Naive thymus-derived CD8-positive, alpha-beta T cell (primary cell): ENCODE data around the gene STK32C. TPM values are rescaled to one million over a fixed set of nuclear protein-coding genes. Genes with fewer than 3 reads are reported as not detected.

ENCODE experiments used
- ATAC-seq, 2 donors: fragments of 150-1000 bp; cut with Tn5 transposase in 1 of 2; sonication (Bioruptor Pico), chemical (Tn5 transposase) in 1 of 2; 1 replicate in 1 of 2; 2 replicates in 1 of 2; pipeline ENCODE4 v1.10.0; 2021; ENCODE audit warnings: mild to moderate bottlenecking in 2 of 2, moderate library complexity in 2 of 2
- POLR2A ChIA-PET: fragments of 350-600 bp; sonication (Branson Sonifier 250); formaldehyde crosslinking; loops from one replicate; lab custom pipeline; 2021; ENCODE audit warnings: antibody characterized with exemption; lab: Charles Lee
- DNase-seq, 10 donors: peaks; one replicate each; pipeline versions ENCODE4 v3.0.0 to v3.0.0-alpha.2; 2020 to 2022
- H3K27ac Mint-ChIP-seq, 10 donors: one replicate each; pipeline ENCODE4 v1.8.0; 2020 to 2022; ENCODE audit warnings: mild to moderate bottlenecking in 10 of 10, mixed read lengths in 10 of 10, moderate library complexity in 4 of 10, inconsistent platforms in 1 of 10
- H3K27me3 Mint-ChIP-seq, 5 donors: one replicate each; pipeline ENCODE4 v1.8.0; 2021 to 2022; ENCODE audit warnings: mixed read lengths in 5 of 5
- H3K36me3 Mint-ChIP-seq, 3 donors: one replicate each; pipeline ENCODE4 v1.8.0; 2020 to 2022; ENCODE audit warnings: mixed read lengths in 3 of 3, mild to moderate bottlenecking in 2 of 3, inconsistent platforms in 1 of 3
- H3K4me1 Mint-ChIP-seq, 4 donors: one replicate each; pipeline ENCODE4 v1.8.0; 2021 to 2022; ENCODE audit warnings: mixed read lengths in 4 of 4
- H3K4me3 Mint-ChIP-seq, 10 donors: one replicate each; pipeline ENCODE4 v1.8.0; 2020 to 2022; ENCODE audit warnings: mild to moderate bottlenecking in 10 of 10, mixed read lengths in 10 of 10, moderate library complexity in 6 of 10, inconsistent platforms in 1 of 10
- H3K9me3 Mint-ChIP-seq, 9 donors: one replicate each; pipeline ENCODE4 v1.8.0; 2020 to 2022; ENCODE audit warnings: mixed read lengths in 9 of 9, mild to moderate bottlenecking in 3 of 9, inconsistent platforms in 1 of 9, moderate library complexity in 1 of 9
- polyA plus RNA-seq, 3 donors: library from polyadenylated mRNA; unstranded; fragments of 300-500 nt; fragmentation: Illumina TruSeq; gene quantifications; one replicate each; pipeline ENCODE4 v1.2.3, GENCODE V29; 2021
- total RNA-seq, 8 experiments: library from RNA in 2 of 8; stranded (reverse) in 2 of 8; gene quantifications; one replicate each; pipeline ENCODE4 v1.2.3 and lab custom pipeline; 2021 to 2026

STK32C gene
- total and polyA plus RNA-seq, 5 experiments from 2014 or later, result 5.5 to 11.2 (median 6.6) TPM

DNA sequence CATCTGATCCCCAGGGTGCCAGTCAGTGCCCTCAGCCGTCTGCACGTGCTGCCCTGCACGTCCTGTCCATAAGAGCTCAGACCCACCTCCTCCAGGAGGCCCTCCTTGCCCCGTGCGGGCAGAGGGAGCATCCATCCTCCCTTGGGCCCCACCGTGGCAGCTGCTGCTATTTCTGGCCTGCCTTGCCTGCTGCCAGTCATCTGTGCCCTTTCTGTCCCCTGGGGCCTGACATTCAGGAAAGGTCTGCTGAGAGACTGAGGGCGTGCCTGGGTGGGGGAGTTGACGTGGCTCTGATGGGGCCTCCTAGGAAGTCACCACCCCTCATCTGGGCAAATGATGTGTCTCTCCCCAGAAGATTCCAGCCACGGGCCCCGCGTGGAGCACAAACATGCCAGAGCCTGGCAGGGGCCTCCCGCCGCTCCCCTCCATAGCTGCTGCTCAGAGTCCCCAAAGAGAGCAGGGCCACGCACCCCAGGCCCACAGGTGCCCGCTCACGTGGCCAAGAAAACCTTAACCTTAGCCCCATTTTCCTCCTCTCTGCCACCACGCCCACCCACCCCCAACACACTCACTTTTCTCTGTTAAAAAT, 99.2 kb downstream of the STK32C start:
- no peaks in the 10 kb centered on the region for H3K27me3 Mint-ChIP-seq
- no peak overlapping the region for H3K4me3 Mint-ChIP-seq
- POLR2A ChIA-PET, result no interaction called here
- ATAC-seq, result no peak
- H3K4me1 Mint-ChIP-seq, result no peaks in the 10 kb centered on the region
- peak overlapping the region in 1 of 10 donors; percentile 73 for H3K27ac Mint-ChIP-seq
- DNase-seq, result peak in 1 of 10 donors; percentile 0
- peaks cover 0 to 14% (median 5%) of the 10 kb centered on the region in 9 donors for H3K9me3 Mint-ChIP-seq
- H3K36me3 Mint-ChIP-seq, result peaks cover 11 to 17% (median 14%) of the 10 kb centered on the region in 3 donors

DNA sequence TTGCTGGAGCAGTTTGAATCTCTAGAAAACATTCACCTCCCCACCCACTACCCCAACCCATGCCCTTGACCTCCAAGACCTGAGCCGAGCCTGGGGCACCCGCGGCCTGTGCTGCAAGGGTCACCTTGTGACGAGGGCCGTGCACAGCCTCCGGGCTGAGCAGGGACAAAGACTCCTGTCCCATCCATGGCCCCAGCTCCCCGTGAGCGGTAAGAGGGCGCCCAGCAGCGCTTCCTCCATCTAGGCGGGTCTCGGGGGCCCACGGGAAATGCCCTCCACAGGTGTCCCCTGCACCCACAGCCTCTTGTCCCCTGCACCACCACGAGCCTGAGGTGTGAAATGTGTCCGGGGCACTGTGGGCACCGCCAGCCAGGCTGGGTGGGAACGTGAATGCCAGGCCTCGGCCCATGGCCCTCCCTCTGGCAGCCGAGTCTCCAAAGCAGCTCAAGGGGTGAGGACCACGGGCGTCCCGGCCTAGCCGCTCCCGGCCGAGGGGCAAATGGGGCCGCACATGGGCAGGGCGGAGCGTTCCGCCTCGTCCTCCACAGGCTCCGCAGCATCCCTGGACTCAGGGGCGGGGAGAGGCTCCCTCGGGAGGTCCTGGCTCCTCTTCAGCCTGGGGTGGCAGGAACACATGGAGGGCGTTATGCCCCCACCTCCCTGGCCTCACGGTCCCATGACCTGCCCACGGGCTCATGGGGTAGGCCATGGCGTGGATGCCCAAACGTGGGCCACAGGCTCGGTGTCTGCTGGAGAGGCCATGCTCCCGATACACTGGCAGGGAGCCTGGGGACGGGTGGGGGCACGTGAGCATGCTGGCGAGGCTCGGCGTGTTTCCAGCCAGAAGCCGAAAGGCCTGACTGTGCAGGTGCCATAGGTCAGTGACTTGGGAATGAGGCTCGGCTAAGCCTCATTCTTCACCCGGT, 100.0 kb downstream of the STK32C start:
- H3K36me3 Mint-ChIP-seq, result peaks cover 7 to 11% (median 9%) of the 10 kb centered on the region in 3 donors
- H3K27ac Mint-ChIP-seq, result no peak overlapping the region
- no peaks in the 10 kb centered on the region for H3K4me1 Mint-ChIP-seq
- peak in 1 of 10 donors; percentile 5 for DNase-seq
- H3K9me3 Mint-ChIP-seq, result peaks cover 0 to 8% (median 0%) of the 10 kb centered on the region in 9 donors
- POLR2A ChIA-PET, result no interaction called here
- no peaks in the 10 kb centered on the region for H3K27me3 Mint-ChIP-seq
- ATAC-seq, result no peak
- H3K4me3 Mint-ChIP-seq, result no peak overlapping the region

DNA sequence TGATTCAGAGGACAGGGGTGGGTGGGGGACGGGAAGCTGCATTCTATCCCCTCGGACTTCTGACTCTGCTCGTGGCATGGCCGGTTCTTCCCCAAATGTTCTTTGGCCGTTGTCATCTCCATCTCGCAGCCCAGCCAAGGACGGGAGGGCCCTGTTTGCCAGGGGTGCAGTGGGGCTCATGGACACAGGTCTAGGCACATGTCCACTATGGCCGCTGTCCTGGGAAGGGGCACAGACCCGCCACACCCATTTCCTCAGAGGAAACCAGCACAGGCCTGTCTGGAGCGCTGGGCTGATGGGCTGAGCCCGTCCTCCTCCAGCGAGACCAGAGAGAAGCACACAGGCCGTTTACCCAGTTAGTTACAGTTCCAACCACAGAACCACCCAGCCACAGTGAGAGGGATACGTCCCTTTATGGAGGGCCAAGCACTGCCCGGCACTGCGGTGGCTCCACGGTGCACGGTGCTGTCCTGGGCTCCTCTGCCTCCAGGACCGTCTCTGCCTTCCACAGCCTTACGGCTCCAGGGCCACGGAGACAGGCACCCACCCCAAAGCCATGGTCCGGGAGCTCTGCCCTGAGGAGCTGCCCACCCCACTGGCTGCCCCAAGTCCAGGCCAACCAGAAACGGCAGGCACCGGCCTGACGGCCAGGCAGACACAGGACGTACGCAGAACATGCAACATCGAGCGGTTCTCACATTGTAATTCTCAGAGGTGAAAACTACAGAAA, 100.8 kb downstream of the STK32C start:
- DNase-seq, result no peak
- H3K36me3 Mint-ChIP-seq, result peaks cover 0 to 2% (median under 1%) of the 10 kb centered on the region in 3 donors

DNA sequence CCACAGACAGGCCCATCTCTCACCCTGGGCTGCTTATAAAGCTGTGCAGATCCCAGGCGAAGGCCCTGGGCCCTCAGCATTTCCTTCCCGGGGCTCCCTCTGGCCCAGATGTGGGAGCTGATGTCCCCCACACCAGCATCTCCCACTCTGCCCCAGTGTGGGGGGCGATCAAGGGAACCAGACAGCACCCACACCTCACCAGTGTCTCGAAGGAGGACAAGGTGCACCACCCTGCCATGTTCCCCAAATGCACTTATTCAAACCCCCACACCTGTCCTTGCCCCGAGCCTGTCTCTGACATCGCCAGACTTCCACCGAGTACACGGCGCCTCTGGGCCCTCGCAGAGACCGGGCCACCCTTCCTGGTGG, 101.4 kb downstream of the STK32C start:
- Mint-ChIP-seq H3K9me3 (no peaks in the 10 kb centered on the region), H3K36me3 (no peaks in the 10 kb centered on the region), H3K4me3 (no peak overlapping the region), H3K27ac (peak overlapping the region in 1 of 10 donors; percentile 35), H3K27me3 (no peaks in the 10 kb centered on the region), H3K4me1 (no peaks in the 10 kb centered on the region)
- POLR2A ChIA-PET, result interaction anchor here (0.5 kb wide), 1 partner anchor 596 kb away, joined by 3 read pairs; no protein-coding TSS in a partner anchor
- ATAC-seq (no peak), DNase-seq (no peak)

More for the DNA sequence above, 100.8 kb downstream of the STK32C start:
- no peak for ATAC-seq
- peak overlapping the region in 1 of 10 donors; percentile 39 for H3K27ac Mint-ChIP-seq
- no peaks in the 10 kb centered on the region for H3K27me3 Mint-ChIP-seq
- peaks cover 0 to under 1% (median 0%) of the 10 kb centered on the region in 9 donors for H3K9me3 Mint-ChIP-seq
- H3K4me1 Mint-ChIP-seq, result no peaks in the 10 kb centered on the region
- no peak overlapping the region for H3K4me3 Mint-ChIP-seq
- POLR2A ChIA-PET, result interaction anchor here (0.5 kb wide), 1 partner anchor 595 kb away, joined by 3 read pairs; no protein-coding TSS in a partner anchor

DNA sequence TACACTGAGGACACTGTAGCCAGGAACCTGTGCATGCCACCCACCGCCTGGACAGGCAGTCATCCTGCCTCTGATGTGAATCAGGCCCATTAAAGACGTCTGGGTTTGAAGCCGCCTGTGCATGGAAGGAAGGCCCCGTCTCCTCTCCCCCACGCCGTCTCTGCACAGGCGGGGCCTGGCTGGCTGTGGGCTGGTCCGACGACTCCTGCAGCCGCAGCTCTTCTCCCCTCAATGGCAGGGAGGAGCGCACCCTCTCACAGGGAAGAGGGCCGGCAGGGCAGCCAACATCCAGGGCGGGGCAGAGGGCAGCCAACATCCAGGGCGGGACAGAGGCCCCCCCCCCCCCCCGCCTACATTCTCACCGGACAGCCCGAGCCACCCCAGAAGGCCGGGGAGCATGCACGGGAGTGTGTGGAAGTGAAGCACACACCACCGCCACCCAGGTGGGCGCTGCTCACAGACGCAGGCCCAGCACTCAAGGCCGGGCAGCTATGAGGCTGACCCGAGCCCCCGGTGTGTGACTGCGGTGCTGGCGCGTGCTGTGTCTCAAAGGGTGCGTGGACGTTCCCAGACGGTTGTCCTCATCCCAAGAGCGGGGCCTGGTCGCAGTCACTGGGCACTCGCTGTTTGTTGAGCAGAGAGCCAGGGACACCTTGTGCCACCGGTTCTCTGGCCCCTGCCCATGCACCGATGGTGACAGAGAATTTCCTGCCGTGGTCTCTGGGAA, 101.9 kb downstream of the STK32C start:
- Mint-ChIP-seq H3K4me3 (no peak overlapping the region), H3K4me1 (no peaks in the 10 kb centered on the region), H3K27ac (no peak overlapping the region), H3K27me3 (no peaks in the 10 kb centered on the region), H3K36me3 (no peaks in the 10 kb centered on the region), H3K9me3 (no peaks in the 10 kb centered on the region)
- POLR2A ChIA-PET, result no interaction called here
- DNase-seq, result no peak
- ATAC-seq, result no peak

DNA sequence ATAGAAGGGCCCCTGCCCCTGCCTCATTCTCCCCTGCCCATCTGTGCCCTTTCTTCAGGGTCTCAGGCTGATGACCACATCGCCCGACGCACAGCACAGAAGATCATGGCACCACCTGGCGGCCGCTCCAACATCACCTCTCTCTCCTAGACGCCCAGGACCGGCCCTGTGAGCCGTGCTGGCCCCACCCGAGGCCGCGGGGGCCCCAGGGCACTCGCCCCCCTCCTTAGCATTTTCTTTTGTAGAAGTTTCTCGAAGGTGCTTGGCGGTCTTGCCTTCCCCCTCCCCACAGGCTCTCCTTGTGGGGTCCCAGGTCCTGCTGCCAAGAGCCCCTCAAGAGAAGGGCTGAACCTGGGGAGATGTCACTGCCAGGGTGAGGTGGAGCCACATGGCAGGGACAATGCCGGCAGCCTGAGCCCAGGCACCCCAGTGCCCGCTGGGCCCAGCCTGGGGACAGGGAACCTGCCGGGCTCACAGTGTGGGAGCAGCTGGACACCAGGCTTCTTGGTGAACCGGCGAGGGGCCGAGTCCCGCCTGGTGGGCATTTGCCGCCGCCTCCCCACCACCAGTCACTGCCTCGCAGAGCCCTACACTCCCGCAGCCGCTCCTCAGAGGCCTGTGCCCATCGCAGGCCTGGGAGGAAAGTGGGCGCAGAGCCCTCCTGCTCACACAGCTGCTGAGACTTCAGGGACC, 102.8 kb downstream of the STK32C start:
- Mint-ChIP-seq H3K4me1 (no peaks in the 10 kb centered on the region), H3K27me3 (no peaks in the 10 kb centered on the region), H3K36me3 (no peaks in the 10 kb centered on the region), H3K9me3 (no peaks in the 10 kb centered on the region), H3K4me3 (no peak overlapping the region), H3K27ac (no peak overlapping the region)
- ATAC-seq, result no peak
- POLR2A ChIA-PET, result no interaction called here
- DNase-seq, result no peak

DNA sequence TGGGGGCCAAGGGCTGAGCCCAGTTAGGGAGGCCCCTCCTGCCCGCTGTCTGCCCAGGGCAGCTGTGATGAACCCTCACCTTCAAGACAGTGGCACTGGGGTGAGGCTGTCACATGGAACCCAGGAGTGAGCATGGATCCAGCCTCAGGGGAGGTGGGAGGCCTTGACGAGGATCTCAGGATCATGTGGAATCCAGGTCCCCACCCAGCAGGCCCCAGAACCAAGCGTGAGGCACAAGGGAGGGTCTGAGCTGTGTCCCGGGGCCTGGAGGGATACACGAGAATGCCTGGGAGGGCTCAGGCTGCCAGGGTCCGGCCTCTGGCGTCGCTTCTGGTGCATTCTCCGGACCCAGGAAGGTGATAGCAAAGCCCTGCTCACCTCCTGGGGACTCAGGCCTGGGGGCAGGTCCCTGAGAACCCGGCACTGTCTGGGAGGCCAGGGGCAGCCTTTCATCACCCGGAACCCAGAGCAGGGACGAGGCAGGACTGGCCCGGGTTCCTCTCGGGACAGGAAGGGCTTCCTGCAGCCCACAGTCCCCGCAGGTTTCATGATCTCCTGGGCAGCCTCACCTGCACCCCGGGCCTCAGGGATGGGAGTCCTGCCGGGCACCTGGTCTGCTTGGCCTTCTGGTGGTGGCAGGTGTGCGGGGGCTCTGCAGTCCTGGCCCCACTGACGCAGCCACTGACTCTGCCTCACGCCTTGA, 103.5 kb downstream of the STK32C start:
- POLR2A ChIA-PET, result no interaction called here
- Mint-ChIP-seq H3K4me3 (no peak overlapping the region), H3K4me1 (no peaks in the 10 kb centered on the region), H3K9me3 (no peaks in the 10 kb centered on the region), H3K27ac (no peak overlapping the region), H3K27me3 (no peaks in the 10 kb centered on the region), H3K36me3 (no peaks in the 10 kb centered on the region)
- ATAC-seq (no peak), DNase-seq (no peak)

DNA sequence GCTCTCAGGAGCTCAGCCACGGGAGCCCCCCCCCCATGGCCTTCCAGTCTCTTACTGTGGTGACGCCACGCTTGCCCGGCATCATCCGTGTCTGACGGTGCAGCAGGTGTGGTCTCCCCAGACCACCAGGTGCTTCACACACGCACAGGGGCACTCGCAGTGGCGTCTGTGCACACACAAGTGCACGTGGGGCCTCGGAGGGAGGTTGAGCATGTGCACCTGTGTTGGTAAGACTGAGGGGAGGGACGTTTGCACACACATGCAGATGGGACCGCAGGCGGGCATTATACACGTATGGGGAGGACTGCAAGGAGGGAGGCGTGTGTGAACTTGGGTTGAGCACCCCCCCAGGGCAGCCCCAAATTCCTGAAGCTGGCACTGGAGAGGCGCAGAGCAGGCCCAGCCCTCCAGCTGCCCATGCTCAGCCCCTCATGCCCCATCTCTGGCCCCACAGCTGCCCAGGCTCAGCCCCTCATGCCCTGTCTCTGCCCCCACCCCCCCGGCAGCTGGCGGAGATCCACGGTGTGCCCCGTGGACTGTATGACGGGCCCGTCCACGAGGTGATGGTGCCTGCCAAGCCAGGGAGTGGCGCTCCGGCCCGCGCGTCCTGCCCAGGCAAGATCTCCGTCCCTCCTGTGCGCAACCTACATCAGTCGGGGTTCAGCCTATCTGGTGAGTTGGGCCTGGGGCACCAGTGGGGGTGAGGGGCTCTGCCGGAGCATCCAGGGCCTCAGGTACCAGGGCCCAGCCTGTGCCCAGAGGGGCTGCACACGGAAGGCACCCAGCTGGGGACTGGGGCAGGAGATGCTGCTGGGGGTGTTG, 104.3 kb downstream of the STK32C start:
- Mint-ChIP-seq H3K4me3 (no peak overlapping the region), H3K4me1 (no peaks in the 10 kb centered on the region)
- POLR2A ChIA-PET, result no interaction called here

DNA sequence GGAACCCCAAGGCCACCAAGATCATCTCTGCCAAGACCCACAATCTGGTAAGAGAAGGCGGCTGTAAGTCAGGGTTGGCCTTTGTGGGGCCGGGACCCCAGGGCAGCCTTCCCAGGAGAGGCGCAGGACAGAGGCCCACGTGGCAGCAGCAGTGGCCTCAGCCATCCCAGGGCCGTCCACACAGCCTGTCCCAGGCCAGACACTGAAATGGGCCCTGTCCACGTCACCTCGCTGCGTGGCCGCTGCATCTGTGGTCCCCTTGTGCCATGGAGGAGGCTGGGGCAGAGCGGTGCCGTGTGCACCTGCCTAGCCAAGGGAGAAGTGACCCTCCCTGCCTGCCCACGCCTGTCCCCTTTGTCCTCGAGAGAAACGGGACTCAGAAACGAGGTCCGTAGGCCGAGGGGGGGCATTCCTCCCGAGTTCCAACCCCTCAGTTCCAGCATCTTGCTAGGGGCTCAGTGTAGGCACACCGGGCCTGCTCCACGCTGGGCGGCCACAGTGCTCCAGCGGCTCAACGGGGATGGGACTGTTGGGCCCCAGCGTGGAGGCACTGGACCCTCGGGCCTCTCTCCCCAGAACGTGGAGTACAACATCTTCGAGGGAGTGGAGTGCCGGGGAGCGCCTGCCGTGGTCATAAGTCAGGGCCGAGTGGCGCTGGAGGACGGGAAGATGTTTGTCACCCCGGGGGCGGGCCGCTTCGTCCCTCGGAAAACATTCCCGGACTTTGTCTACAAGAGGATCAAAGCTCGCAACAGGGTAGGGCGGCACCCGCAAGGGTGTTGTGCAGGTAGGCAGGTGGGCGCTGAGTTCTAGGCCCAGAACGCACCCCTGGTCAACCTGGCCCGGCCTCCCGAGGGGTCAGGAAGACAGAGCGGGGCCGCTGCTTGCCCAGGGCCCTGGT, 105.4 kb downstream of the STK32C start:
- Mint-ChIP-seq H3K4me3 (no peak overlapping the region), H3K9me3 (no peaks in the 10 kb centered on the region), H3K27me3 (no peaks in the 10 kb centered on the region), H3K36me3 (no peaks in the 10 kb centered on the region), H3K27ac (no peak overlapping the region), H3K4me1 (no peaks in the 10 kb centered on the region)
- DNase-seq (peak in 1 of 10 donors; percentile 58), ATAC-seq (no peak)
- POLR2A ChIA-PET, result no interaction called here

More for the DNA sequence above, 104.3 kb downstream of the STK32C start:
- Mint-ChIP-seq H3K9me3 (no peaks in the 10 kb centered on the region), H3K27ac (no peak overlapping the region), H3K27me3 (no peaks in the 10 kb centered on the region), H3K36me3 (no peaks in the 10 kb centered on the region)
- no peak for ATAC-seq
- peak in 1 of 10 donors; percentile 15 for DNase-seq
